Daoy (cell line): ENCODE data around the gene RAB21. TPM values are rescaled to one million over a fixed set of nuclear protein-coding genes. Genes with fewer than 3 reads are reported as not detected.
A peak's percentile ranks its signal among the peaks of the same experiment; 100 is the strongest.
"Not testable (repeated sequence)": the region's sequence is repeated elsewhere in the genome, so short reads cannot be mapped to it uniquely, and the experiment has no call there.

ENCODE experiments used
- DNase-seq: peaks from one replicate; pipeline ENCODE4 v3.0.0-alpha.2; 2015; ENCODE audit warnings: low read depth
- total RNA-seq: library from RNA; depleted of rRNA; stranded (reverse); fragments of >200 nt; shearing (Covaris generic); gene quantifications from 2 replicates; pipeline ENCODE4 v1.2.3, GENCODE V29; 2014; rRNA removed

RAB21 gene
- total RNA-seq, 1 experiment from 2014 or later = 51.0 TPM

GRCh38 chr12:71797531-71797930 is 42.9 kb downstream of the RAB21 start:
- DNase-seq = no peak

- DNase-seq = peak; percentile 36
These were observed 44.4 kb downstream of the RAB21 start for GRCh38 chr12:71799106-71799505.

- DNase-seq = no peak
These were observed 45.5 kb downstream of the RAB21 start for GRCh38 chr12:71800177-71800576.

GRCh38 chr12:71804505-71804904 is 49.8 kb downstream of the RAB21 start:
- peak; percentile 7 for DNase-seq

- DNase-seq = no peak
These were observed 56.3 kb downstream of the RAB21 start for GRCh38 chr12:71810921-71811320.

GRCh38 chr12:71815242-71815641 is 60.6 kb downstream of the RAB21 start:
- not testable (repeated sequence) for DNase-seq

GRCh38 chr12:71822088-71822487 is 67.4 kb downstream of the RAB21 start:
- not testable (repeated sequence) for DNase-seq

- no peak for DNase-seq
These were observed 74.2 kb downstream of the RAB21 start for GRCh38 chr12:71828813-71829212.

GRCh38 chr12:71837356-71837755 is 82.7 kb downstream of the RAB21 start:
- DNase-seq = no peak

GRCh38 chr12:71838231-71838630 is 83.6 kb downstream of the RAB21 start:
- no peak for DNase-seq

- DNase-seq = no peak
These were observed 84.0 kb downstream of the RAB21 start for GRCh38 chr12:71838676-71839075.

GRCh38 chr12:71840231-71840847 is 85.7 kb downstream of the RAB21 start:
- peak; percentile 54 for DNase-seq

GRCh38 chr12:71846322-71846940 is 91.8 kb downstream of the RAB21 start:
- DNase-seq = peak; percentile 11

GRCh38 chr12:71848212-71848611 is 93.5 kb downstream of the RAB21 start:
- no peak for DNase-seq

GRCh38 chr12:71849109-71849851 is 94.6 kb downstream of the RAB21 start:
- no peak for DNase-seq

Other genes with a start within 250 kb of the RAB21 start
- gene ZFC3H1, start 91.0 kb upstream of the RAB21 start, total RNA-seq = 14.4 and 16.9 TPM in 2 replicates
- gene THAP2, start 90.6 kb upstream of the RAB21 start, total RNA-seq = 2.6 and 7.1 TPM in 2 replicates
- 21.2 and 46.7 TPM in 2 replicates for gene TMEM19, start 68.8 kb upstream of the RAB21 start, total RNA-seq
- gene TBC1D15, start 84.9 kb downstream of the RAB21 start, total RNA-seq = 13.0 and 14.8 TPM in 2 replicates
- gene TPH2, start 184.0 kb downstream of the RAB21 start, total RNA-seq = not detected in 2 replicates